H1 (cell line): ENCODE data around the gene RASSF3. TPM values are rescaled to one million over a fixed set of nuclear protein-coding genes. Genes with fewer than 3 reads are reported as not detected.

Source experiments
- CTCF ChIA-PET: fragments of 300-600 bp; sonication (Branson Sonifier 250); formaldehyde crosslinking; loops from one replicate; lab custom pipeline; 2021; ENCODE audit not compliant: partially characterized antibody; lab: Charles Lee
- POLR2A ChIA-PET: fragments of 300-600 bp; sonication (Branson Sonifier 250); formaldehyde crosslinking; loops from one replicate; lab custom pipeline; 2021; ENCODE audit warnings: inconsistent platforms; ENCODE audit not compliant: partially characterized antibody; lab: Charles Lee
- DNase-seq, 2 experiments: peaks; one replicate each; pipeline versions ENCODE4 v3.0.0 to v3.0.0-alpha.2; 2010 to 2022; ENCODE audit warnings: low spot score in 2 of 2, low read depth in 1 of 2, mixed read lengths in 1 of 2
- FAIRE-seq: peaks from 2 replicates; lab custom pipeline; 2011; peaks lifted over from hg19 to GRCh38; lab: Jason Lieb, UNC
- H2AFZ ChIP-seq: 2 replicates; pipeline ENCODE4 v1.8.1; 2012; ENCODE audit warnings: low read length, inconsistent platforms
- H2AK5ac ChIP-seq: 2 replicates; pipeline ENCODE4 v1.6.1; 2013; ENCODE audit warnings: low read depth, low read length
- H2BK120ac ChIP-seq: replicated peaks from 2 replicates; pipeline ENCODE3; 2013; ENCODE audit warnings: low read depth, low read length, inconsistent platforms
- H2BK12ac ChIP-seq: 2 replicates; pipeline ENCODE4 v1.6.1; 2013; ENCODE audit warnings: low read depth, low read length
- H2BK15ac ChIP-seq: 2 replicates; pipeline ENCODE4 v1.6.1; 2013; ENCODE audit warnings: low read length
- H2BK20ac ChIP-seq: 2 replicates; pipeline ENCODE4 v1.6.1; 2013; ENCODE audit warnings: low read length
- H2BK5ac ChIP-seq: 2 replicates; pipeline ENCODE4 v1.6.1; 2013; ENCODE audit warnings: low read depth, low read length
- H3K14ac ChIP-seq: 2 replicates; pipeline ENCODE4 v1.6.1; 2013; ENCODE audit warnings: inconsistent platforms; ENCODE audit not compliant: insufficient read length
- H3K18ac ChIP-seq: 2 replicates; pipeline ENCODE4 v1.6.1; 2013; ENCODE audit warnings: low read length; ENCODE audit errors: extremely low read depth
- H3K23ac ChIP-seq: 2 replicates; pipeline ENCODE4 v1.6.1; 2013; ENCODE audit warnings: inconsistent platforms; ENCODE audit not compliant: insufficient read length
- H3K23me2 ChIP-seq: 2 replicates; pipeline ENCODE4 v1.6.1; 2013; ENCODE audit warnings: low read depth, low read length
- H3K27ac ChIP-seq: 2 replicates; pipeline ENCODE4 v1.6.1; 2011; ENCODE audit warnings: low read depth, low read length, inconsistent platforms
- H3K27me3 ChIP-seq, 4 experiments: replicated peaks in 1 of 4; 1 replicate in 1 of 4; 2 replicates in 3 of 4; pipeline versions ENCODE4 v1.6.1 to v1.8.1; 2011 to 2013; ENCODE audit warnings: low read length in 3 of 4, mild to moderate bottlenecking in 3 of 4, inconsistent platforms in 2 of 4, mixed read lengths in 2 of 4, moderate library complexity in 1 of 4; ENCODE audit not compliant: control insufficient read depth in 3 of 4, insufficient read depth in 3 of 4; ENCODE audit errors: extremely low read depth in 1 of 4
- H3K36me3 ChIP-seq, 4 experiments: 2 replicates each; pipeline versions ENCODE4 v1.6.1 to v1.8.1; 2011 to 2013; ENCODE audit warnings: mild to moderate bottlenecking in 4 of 4, low read length in 3 of 4, moderate library complexity in 2 of 4, control low read depth in 1 of 4, inconsistent platforms in 1 of 4; ENCODE audit not compliant: insufficient read depth in 4 of 4, control insufficient read depth in 2 of 4
- H3K4ac ChIP-seq: replicated peaks from 2 replicates; pipeline ENCODE3; 2013; ENCODE audit warnings: low read length, low read depth, mixed read lengths, inconsistent platforms; ENCODE audit not compliant: insufficient read length
- H3K4me1 ChIP-seq, 4 experiments: replicated peaks in 1 of 4; 1 replicate in 1 of 4; 2 replicates in 3 of 4; pipeline versions ENCODE4 v1.6.1 to v1.8.1; 2011 to 2013; ENCODE audit warnings: low read length in 3 of 4, inconsistent platforms in 2 of 4, mixed read lengths in 1 of 4; ENCODE audit not compliant: insufficient read depth in 4 of 4, control insufficient read depth in 3 of 4
- H3K4me2 ChIP-seq, 2 experiments: 2 replicates each; pipeline versions ENCODE4 v1.6.1 to v1.8.1; 2011 to 2013; ENCODE audit warnings: low read depth in 2 of 2, low read length in 2 of 2, control low read depth in 1 of 2, inconsistent platforms in 1 of 2, mild to moderate bottlenecking in 1 of 2; ENCODE audit not compliant: insufficient read depth in 1 of 2
- H3K4me3 ChIP-seq, 4 experiments: fragments of 200-600, 300-600 bp in 1 of 4; sonication (generic), shearing (Covaris generic), sonication (Bioruptor Twin) in 1 of 4; 2 replicates each; pipeline versions ENCODE4 v1.5.1 to v1.8.1; 2011 to 2016; ENCODE audit warnings: low read length in 4 of 4, low read depth in 3 of 4, control low read depth in 2 of 4, inconsistent platforms in 2 of 4, mild to moderate bottlenecking in 2 of 4, mixed read lengths in 1 of 4, moderate library complexity in 1 of 4; ENCODE audit not compliant: insufficient read depth in 2 of 4; ENCODE audit errors: extremely low read depth in 1 of 4
- H3K56ac ChIP-seq: replicated peaks from 2 replicates; pipeline ENCODE3; 2013; ENCODE audit warnings: low read depth, mild to moderate bottlenecking, mixed read lengths, low read length, inconsistent platforms; ENCODE audit not compliant: insufficient read length
- H3K79me1 ChIP-seq: 2 replicates; pipeline ENCODE4 v1.6.1; 2013; ENCODE audit warnings: low read depth, low read length, control low read depth
- H3K79me2 ChIP-seq, 2 experiments: 2 replicates each; pipeline versions ENCODE4 v1.6.1 to v1.8.1; 2012 to 2013; ENCODE audit warnings: low read length in 2 of 2, mild to moderate bottlenecking in 2 of 2, inconsistent platforms in 1 of 2; ENCODE audit not compliant: insufficient read depth in 2 of 2, control insufficient read depth in 1 of 2
- H3K9ac ChIP-seq, 4 experiments: replicated peaks in 1 of 4; 1 replicate in 1 of 4; 2 replicates in 3 of 4; pipeline versions ENCODE4 v1.6.1 to v1.8.1; 2011 to 2013; ENCODE audit warnings: low read depth in 3 of 4, low read length in 3 of 4, control low read depth in 2 of 4, mild to moderate bottlenecking in 2 of 4, moderate library complexity in 2 of 4, inconsistent platforms in 1 of 4; ENCODE audit errors: extremely low read depth in 1 of 4
- H3K9me3 ChIP-seq, 2 experiments: 2 replicates each; pipeline versions ENCODE4 v1.6.1 to v1.8.1; 2012 to 2013; ENCODE audit warnings: mild to moderate bottlenecking in 2 of 2, moderate library complexity in 2 of 2, control low read depth in 1 of 2, inconsistent platforms in 1 of 2, low read depth in 1 of 2, low read length in 1 of 2, mixed read lengths in 1 of 2; ENCODE audit not compliant: insufficient read depth in 2 of 2
- H4K20me1 ChIP-seq, 2 experiments: replicated peaks in 1 of 2; 2 replicates each; pipeline versions ENCODE3 to v1.8.1; 2011 to 2013; ENCODE audit warnings: inconsistent platforms in 2 of 2, low read length in 2 of 2, mild to moderate bottlenecking in 1 of 2; ENCODE audit not compliant: insufficient read depth in 2 of 2, control insufficient read depth in 1 of 2
- H4K5ac ChIP-seq: 2 replicates; pipeline ENCODE4 v1.6.1; 2013; ENCODE audit warnings: low read length, low read depth, mixed read lengths, inconsistent platforms; ENCODE audit not compliant: insufficient read length
- H4K8ac ChIP-seq: 2 replicates; pipeline ENCODE4 v1.8.0; 2013; ENCODE audit warnings: mild to moderate bottlenecking, moderate library complexity, low read length, inconsistent platforms; ENCODE audit not compliant: insufficient read depth; ENCODE audit errors: extremely low read depth
- H4K91ac ChIP-seq: replicated peaks from 2 replicates; pipeline ENCODE3; 2013; ENCODE audit warnings: low read length, mixed read lengths, inconsistent platforms; ENCODE audit not compliant: insufficient read length
- ATF2 ChIP-seq: IDR thresholded peaks from 2 replicates; pipeline ENCODE4 v1.6.1; 2012; ENCODE audit warnings: low read length, inconsistent platforms
- CBX5 ChIP-seq: fragments of 300-800, 300-1000 bp; sonication (generic); IDR thresholded peaks from 2 replicates; pipeline ENCODE4 v1.7.1; 2016; ENCODE audit warnings: antibody characterized with exemption, low read length, low read depth
- CEBPB ChIP-seq: IDR thresholded peaks from 2 replicates; pipeline ENCODE4 v1.6.1; 2012; ENCODE audit warnings: low read depth, low read length
- EZH2 ChIP-seq: fragments of 200-600 bp; sonication (generic); IDR thresholded peaks from 2 replicates; pipeline ENCODE4 v1.7.1; 2012; ENCODE audit warnings: low read depth, mild to moderate bottlenecking, moderate library complexity, low read length, inconsistent platforms; ENCODE audit not compliant: severe bottlenecking
- FOSL1 ChIP-seq: IDR thresholded peaks from 2 replicates; pipeline ENCODE4 v1.6.1; 2011; ENCODE audit warnings: mild to moderate bottlenecking, low read depth, low read length, moderate library complexity; ENCODE audit not compliant: insufficient read depth
- GABPA ChIP-seq: IDR thresholded peaks from 2 replicates; pipeline ENCODE4 v1.6.1; 2011; ENCODE audit warnings: mild to moderate bottlenecking, low read length, moderate library complexity, borderline replicate concordance; ENCODE audit not compliant: insufficient read depth
- HDAC2 ChIP-seq, 2 experiments: fragments of 300-600 bp in 1 of 2; sonication (generic) in 1 of 2; IDR thresholded peaks; 2 replicates each; pipeline ENCODE4 v1.6.1; 2011 to 2012; ENCODE audit warnings: low read depth in 2 of 2, low read length in 2 of 2, mild to moderate bottlenecking in 2 of 2, moderate library complexity in 2 of 2, borderline replicate concordance in 1 of 2, inconsistent platforms in 1 of 2
- JUN ChIP-seq: IDR thresholded peaks from 2 replicates; pipeline ENCODE4 v1.6.1; 2011; ENCODE audit warnings: low read depth, mild to moderate bottlenecking, improper control_type of control experiment, low read length
- RBBP5 ChIP-seq: IDR thresholded peaks from 2 replicates; pipeline ENCODE4 v1.7.1; 2012; ENCODE audit warnings: low read depth, mild to moderate bottlenecking, inconsistent platforms, low read length, moderate library complexity, borderline replicate concordance
- RFX5 ChIP-seq: IDR thresholded peaks from 2 replicates; pipeline ENCODE4 v1.6.1; 2011; ENCODE audit warnings: low read depth, low read length, improper control_type of control experiment, borderline replicate concordance
- RXRA ChIP-seq: IDR thresholded peaks from 2 replicates; pipeline ENCODE4 v1.6.1; 2011; ENCODE audit warnings: low read depth, mild to moderate bottlenecking, low read length, moderate library complexity; ENCODE audit not compliant: insufficient read depth
- SP1 ChIP-seq: IDR thresholded peaks from 2 replicates; pipeline ENCODE4 v1.6.1; 2011; ENCODE audit warnings: low read depth, low read length
- YY1 ChIP-seq: IDR thresholded peaks from 2 replicates; pipeline ENCODE4 v1.6.1; 2011; ENCODE audit warnings: low read depth, mild to moderate bottlenecking, low read length
- WGBS, 2 experiments: shearing (Covaris generic) in 1 of 2; methylation state at CpG; one replicate each; pipeline versions ENCODE4 v1.1.6 to v1.1.7; 2013 to 2015; ENCODE audit warnings: low lambda C conversion rate in 2 of 2, mixed read lengths in 2 of 2, inconsistent platforms in 1 of 2, low coverage in 1 of 2, missing lambda C conversion rate in 1 of 2; ENCODE audit not compliant: insufficient replicate concordance in 2 of 2, insufficient coverage in 1 of 2, insufficient read length in 1 of 2; ENCODE audit errors: extremely low coverage in 1 of 2, missing lambda C conversion rate in 1 of 2; 5-methylcytosine and 5-hydroxymethylcytosine counted together
- polyA plus RNA-seq, 7 experiments: library from polyadenylated mRNA; depleted of rRNA in 3 of 7; stranded (reverse) in 5 of 7; unstranded in 2 of 7; fragments of >200 nt in 5 of 7; fragments of 200-250 nt in 2 of 7; gene quantifications; 1 replicate in 5 of 7; 2 replicates in 1 of 7; 4 replicates in 1 of 7; pipeline versions ENCODE4 v1.2.1 to v1.2.3, GENCODE V29; 2011 to 2013; ENCODE audit warnings: missing spikeins in 2 of 7, mixed read lengths in 2 of 7
- total RNA-seq: library from RNA; stranded (reverse); fragmentation: NEBNext Ultra II Directional; extraction: Animal tissue kit (Norgen Biotek cat#: 25700); gene quantifications from 2 replicates; pipeline ENCODE4 v1.2.1, GENCODE V29; 2021

RASSF3 gene
- total and polyA plus RNA-seq, 2 of the 8 experiments (the other 6 are each of a cell fraction or from before 2014, with no cell fraction given) = 19.1 to 64.3 TPM

DNA sequence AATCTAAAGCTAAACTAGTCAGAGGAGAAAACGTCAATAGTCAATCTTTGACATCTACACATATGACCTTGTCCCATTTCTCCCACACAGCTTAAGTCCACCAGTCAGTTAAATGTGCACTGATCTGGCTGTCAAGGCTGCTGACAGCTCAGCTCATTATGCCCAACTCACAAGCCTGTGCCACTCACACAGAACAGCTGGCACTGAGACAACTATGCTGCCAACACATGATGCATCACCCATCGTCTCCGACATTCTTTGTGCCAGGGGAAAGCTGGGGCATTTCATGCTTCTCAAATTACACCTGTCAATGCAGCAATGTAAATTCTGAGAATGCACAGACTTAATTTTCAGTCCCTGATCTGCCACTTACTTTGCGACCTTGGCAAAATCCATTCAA lies 123.6 kb downstream of the RASSF3 start:
- no peaks in the 10 kb centered on the region for H3K79me2 ChIP-seq
- no peak overlapping the region for H2BK5ac ChIP-seq
- H3K23me2 ChIP-seq = no peaks in the 10 kb centered on the region
- no peak overlapping the region for H4K91ac ChIP-seq
- H3K36me3 ChIP-seq = peaks cover 2 to 42% (median 12%) of the 10 kb centered on the region in 4 experiments
- H3K4me2 ChIP-seq = no peak overlapping the region
- DNase-seq (no peak), FAIRE-seq (no peak)
- no peak overlapping the region for H3K27ac ChIP-seq
- peaks cover 2% of the 10 kb centered on the region in 2 experiments for H4K20me1 ChIP-seq
- H3K9ac ChIP-seq = no peak overlapping the region
- no peak overlapping the region for H2BK120ac ChIP-seq
- WGBS, 2 experiments = 91% methylated on average over 4 of the region's 4 CpGs; no CpG with 5 or more reads in 1 of the 2 experiments
- ChIA-PET POLR2A (no interaction called here), CTCF (no interaction called here)
- H3K4me3 ChIP-seq = no peak overlapping the region
- no peak overlapping the region for H3K4ac ChIP-seq
- H4K8ac ChIP-seq = no peak overlapping the region
- H3K56ac ChIP-seq = no peak overlapping the region
- no peak overlapping the region for H3K18ac ChIP-seq
- H4K5ac ChIP-seq = no peak overlapping the region
- no peak overlapping the region for H2AFZ ChIP-seq
- H3K4me1 ChIP-seq = no peaks in the 10 kb centered on the region
- no peak overlapping the region for H3K23ac ChIP-seq
- no peaks in the 10 kb centered on the region for H3K27me3 ChIP-seq
- no peaks in the 10 kb centered on the region for H3K9me3 ChIP-seq
- no peak overlapping the region for H2BK20ac ChIP-seq
- no peak overlapping the region for H2AK5ac ChIP-seq
- no peak overlapping the region for H3K14ac ChIP-seq
- H2BK12ac ChIP-seq = no peak overlapping the region
- no peaks in the 10 kb centered on the region for H3K79me1 ChIP-seq
- no peak overlapping the region for H2BK15ac ChIP-seq
- TF ChIP-seq JUN (no peak), RXRA (no peak), RBBP5 (no peak), EZH2 (no peak), HDAC2 (IDR thresholded peaks at IDR 0.05; ENCODE audit: borderline replicate concordance in 1 of 2, low read depth in 2 of 2, low read length in 2 of 2) (no peak), YY1 (no peak), CBX5 (no peak), FOSL1 (no peak), CEBPB (no peak), ATF2 (no peak), GABPA (no peak), SP1 (no peak), RFX5 (no peak)
